Measurements from ENCODE around the gene CAPN15.

CAPN15 gene

DNA sequence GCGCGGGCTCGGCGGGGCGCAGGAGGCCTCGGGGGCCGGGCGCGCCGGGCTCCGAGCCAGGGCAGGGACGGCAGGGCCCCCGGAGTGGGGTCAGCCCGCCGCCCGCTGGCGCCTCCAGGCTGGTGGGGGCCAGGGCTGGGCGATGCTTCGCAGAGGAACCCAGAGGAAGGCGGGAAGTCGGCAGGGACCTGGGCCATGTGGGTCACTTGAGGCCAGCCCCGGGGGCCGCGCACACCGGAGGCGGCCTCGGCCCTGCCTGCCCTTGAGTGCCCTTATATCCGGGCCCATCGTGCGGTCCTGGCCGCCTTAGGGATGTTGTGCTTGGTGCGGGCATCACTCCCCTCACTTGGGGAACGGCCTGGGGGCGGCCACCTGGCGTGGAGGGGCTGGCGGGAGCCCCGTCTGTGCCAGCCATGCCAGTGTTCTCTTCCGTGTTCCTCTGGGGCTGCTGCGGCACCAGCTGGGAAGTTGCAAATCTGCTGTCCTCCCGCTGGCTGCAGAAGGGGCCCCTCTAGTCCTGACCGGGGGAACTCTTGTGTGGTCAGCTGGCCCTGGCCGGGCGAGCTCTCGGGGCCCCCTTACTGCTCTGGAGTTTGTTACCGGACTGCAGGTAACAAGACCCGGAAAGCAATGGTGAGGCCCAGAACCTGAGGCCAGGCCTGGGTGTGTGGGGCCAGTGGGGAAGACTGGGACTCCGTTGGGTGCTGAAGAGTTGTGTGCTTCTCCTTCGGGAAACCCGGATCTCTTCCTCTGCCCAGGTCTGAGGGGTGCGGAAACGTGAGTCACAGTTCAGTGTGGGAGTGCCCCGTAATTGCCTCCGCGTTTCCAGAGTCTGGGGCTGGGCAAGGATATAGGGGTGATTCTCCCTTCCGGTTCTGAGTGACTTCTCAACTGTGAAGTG lies 849 bp downstream of the CAPN15 start:
- DNase-seq (ENCODE audit: low read depth): peak; percentile 86
- peak overlapping the region; percentile 79 for H3K4me3 ChIP-seq (ENCODE audit: low read depth, low read length)
- TF ChIP-seq, protein P1, sequence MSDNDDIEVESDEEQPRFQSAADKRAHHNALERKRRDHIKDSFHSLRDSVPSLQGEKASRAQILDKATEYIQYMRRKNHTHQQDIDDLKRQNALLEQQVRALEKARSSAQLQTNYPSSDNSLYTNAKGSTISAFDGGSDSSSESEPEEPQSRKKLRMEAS (IDR thresholded peaks at IDR 0.05; ENCODE audit: low read depth, low read length): peak; percentile 39
- no peak for TF ChIP-seq POLR2A (IDR thresholded peaks at IDR 0.05; ENCODE audit: extremely low read depth, insufficient read length)

DNA sequence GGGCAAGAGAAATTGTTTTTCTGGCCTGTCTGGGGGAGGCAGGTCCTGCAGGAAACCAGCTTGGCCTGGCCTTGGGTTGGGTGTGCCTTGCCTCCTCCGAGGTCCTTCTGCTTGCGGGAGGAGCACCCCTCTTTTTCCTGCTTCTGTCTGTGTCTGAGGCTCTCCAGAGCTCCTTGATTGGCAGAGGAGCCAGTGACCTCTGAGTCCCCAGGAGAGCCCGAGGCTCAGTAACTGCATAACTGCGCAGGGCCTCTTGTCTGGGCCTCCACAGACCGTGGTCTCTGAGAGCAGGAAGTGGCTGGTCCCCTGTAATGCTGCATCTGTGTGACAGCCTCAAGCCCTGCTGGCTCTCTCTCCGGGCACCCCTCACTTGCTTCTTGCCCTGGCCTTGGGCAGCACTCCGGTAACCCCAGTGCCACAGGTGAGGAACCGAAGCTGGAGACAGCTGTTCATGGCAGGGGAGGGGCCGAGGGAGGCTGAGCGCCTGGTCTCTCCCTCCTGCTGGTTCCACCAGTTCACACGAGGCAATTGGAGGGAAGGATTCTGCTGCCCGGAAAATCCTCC lies 1.6 kb downstream of the CAPN15 start:
- no peak for DNase-seq (ENCODE audit: low read depth)
- peak overlapping the region; percentile 79 for H3K4me3 ChIP-seq (ENCODE audit: low read depth, low read length)
- TF ChIP-seq, protein P2, sequence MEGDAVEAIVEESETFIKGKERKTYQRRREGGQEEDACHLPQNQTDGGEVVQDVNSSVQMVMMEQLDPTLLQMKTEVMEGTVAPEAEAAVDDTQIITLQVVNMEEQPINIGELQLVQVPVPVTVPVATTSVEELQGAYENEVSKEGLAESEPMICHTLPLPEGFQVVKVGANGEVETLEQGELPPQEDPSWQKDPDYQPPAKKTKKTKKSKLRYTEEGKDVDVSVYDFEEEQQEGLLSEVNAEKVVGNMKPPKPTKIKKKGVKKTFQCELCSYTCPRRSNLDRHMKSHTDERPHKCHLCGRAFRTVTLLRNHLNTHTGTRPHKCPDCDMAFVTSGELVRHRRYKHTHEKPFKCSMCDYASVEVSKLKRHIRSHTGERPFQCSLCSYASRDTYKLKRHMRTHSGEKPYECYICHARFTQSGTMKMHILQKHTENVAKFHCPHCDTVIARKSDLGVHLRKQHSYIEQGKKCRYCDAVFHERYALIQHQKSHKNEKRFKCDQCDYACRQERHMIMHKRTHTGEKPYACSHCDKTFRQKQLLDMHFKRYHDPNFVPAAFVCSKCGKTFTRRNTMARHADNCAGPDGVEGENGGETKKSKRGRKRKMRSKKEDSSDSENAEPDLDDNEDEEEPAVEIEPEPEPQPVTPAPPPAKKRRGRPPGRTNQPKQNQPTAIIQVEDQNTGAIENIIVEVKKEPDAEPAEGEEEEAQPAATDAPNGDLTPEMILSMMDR (IDR thresholded peaks at IDR 0.05; ENCODE audit: low read depth, low read length): no peak

DNA sequence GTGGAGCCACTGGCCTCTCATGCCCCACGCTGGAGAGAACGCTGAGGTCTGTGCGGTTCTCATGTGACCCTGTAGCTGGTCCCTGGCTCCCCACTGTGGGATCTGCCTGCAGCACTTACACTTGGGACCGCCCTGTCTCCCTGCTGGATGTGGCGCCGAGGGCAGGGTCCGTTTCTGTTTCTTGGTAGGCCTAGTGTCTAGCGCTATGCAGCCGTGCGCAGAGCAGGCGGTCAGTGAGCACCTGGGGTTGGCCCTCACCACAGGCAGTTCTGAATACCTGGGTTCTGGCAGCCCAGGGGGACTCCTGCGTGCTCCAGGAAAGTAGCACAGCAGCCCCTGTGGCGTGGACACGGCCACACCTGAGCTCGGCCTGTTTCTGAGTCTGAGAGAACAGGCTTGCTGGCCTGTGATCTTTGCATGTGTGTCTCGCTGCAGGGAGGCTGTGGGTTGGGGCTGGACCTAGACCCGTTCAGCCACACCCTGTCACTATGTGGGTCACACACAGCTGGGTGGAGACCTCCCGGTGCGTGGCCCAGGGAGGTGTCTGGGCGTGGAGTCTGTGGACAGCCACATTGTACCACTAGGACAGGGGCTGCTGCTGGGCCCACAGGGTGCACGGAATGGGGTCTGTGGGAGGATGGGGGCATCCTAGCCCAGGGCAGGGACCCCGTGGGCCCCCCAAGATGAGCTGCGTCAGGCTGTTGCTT lies 2.8 kb downstream of the CAPN15 start:
- no peak overlapping the region for H3K4me3 ChIP-seq (ENCODE audit: low read depth, low read length)
- no peak for DNase-seq (ENCODE audit: low read depth)
- no peak for TF ChIP-seq MYC (IDR thresholded peaks at IDR 0.05; ENCODE audit: low read depth, low read length)
- TF ChIP-seq, protein P2 (IDR thresholded peaks at IDR 0.05; ENCODE audit: low read depth, low read length): no peak
- TF ChIP-seq POLR2A (IDR thresholded peaks at IDR 0.05; ENCODE audit: extremely low read depth, insufficient read length): no peak
- TF ChIP-seq, protein P1 (IDR thresholded peaks at IDR 0.05; ENCODE audit: low read depth, low read length): no peak

DNA sequence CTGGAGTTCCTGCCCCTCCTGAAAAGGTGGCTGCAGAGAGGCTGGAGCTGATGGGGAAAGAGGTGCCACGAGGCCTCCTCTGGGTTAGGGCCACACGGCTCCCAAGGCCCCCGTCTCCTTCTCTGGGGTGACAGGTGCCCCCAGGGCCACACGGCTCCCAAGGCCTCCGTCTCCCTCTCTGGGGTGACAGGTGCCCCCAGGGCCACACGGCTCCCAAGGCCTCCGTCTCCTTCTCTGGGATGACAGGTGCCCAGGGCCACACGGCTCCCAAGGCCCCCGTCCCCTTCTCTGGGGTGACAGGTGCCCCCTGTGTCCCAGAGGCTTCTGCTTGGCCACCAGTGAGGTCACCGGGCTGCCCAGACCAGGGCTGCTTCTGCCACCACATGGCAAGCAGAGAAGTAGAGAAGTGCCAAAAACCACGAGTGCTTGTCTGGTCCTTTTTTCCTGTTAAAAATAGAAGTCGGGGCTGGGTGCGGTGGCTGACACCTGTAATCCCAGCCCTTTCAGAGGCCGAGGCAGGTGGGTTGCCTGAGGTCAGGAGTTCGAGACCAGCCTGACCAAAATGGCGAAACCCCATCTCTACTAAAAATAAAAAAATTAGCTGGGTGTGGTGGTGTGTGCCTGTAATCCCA lies 4.1 kb downstream of the CAPN15 start:
- no peak for TF ChIP-seq POLR2A (IDR thresholded peaks at IDR 0.05; ENCODE audit: extremely low read depth, insufficient read length)
- TF ChIP-seq, protein P2 (IDR thresholded peaks at IDR 0.05; ENCODE audit: low read depth, low read length): no peak
- H3K4me3 ChIP-seq (ENCODE audit: low read depth, low read length): no peak overlapping the region
- no peak for DNase-seq (ENCODE audit: low read depth)

DNA sequence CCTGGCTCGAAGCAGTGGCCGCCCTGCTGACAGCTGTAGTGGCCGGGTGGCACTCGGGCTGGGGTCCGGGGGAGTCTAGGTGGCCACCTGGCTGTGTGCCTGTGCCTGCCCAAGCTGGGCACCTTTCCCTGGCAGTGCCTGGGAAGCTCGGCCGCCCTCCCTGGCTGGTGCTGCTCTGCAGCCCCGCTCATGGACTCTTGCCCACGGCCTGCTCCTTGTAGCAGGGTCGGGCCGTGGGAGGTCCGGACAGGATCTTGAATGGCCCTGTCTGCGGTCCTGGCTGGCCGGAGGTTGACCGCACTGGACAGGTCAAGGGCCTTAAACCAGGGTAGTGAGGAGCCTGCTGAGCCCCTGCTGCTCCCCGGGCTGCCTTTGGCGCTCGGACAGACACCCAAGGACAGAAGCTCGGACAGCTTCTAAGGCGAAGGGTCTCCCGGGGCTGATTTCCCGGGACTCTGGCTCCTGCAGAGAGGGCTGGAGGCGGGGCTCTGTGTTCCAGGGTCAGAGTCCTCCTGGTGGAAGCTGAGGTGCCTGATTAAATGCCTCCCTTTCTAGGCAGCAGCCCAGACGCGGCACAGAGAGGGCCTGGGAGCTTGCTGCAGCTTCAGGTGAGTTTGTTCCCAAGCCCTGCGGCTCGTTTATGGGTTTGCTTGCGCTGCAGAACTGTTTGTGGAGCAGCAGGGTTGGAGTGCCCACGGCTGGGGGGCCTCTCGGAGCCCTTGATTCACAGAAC lies 6.0 kb downstream of the CAPN15 start:
- H3K4me3 ChIP-seq (ENCODE audit: low read depth, low read length): no peak overlapping the region
- no peak for DNase-seq (ENCODE audit: low read depth)
- no peak for TF ChIP-seq POLR2A (IDR thresholded peaks at IDR 0.05; ENCODE audit: extremely low read depth, insufficient read length)
- TF ChIP-seq, protein P2 (IDR thresholded peaks at IDR 0.05; ENCODE audit: low read depth, low read length): no peak
- TF ChIP-seq, protein P1 (IDR thresholded peaks at IDR 0.05; ENCODE audit: low read depth, low read length): no peak

DNA sequence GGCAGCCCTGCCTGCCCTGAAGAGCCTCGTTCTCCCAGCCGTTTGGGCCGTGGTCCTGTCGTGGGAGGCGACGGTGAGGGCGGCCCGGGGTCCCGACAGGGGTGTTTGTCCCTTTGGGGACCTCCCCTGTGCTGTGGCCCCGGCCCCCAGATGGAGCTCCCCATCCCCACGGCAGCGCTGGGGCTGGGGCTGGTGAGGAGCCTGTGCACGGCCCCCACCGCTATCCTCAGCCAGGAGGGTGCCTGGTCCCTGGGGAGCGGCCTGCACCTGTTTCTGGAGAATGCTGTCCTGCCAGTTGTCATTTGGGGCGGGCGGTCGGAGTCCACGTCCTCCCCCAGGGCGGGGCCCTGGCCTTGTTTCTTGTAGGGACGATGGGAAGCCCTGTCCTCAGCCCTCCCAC lies 6.6 kb downstream of the CAPN15 start:
- no peak overlapping the region for H3K4me3 ChIP-seq (ENCODE audit: low read depth, low read length)
- no peak for DNase-seq (ENCODE audit: low read depth)
- TF ChIP-seq, protein P2 (IDR thresholded peaks at IDR 0.05; ENCODE audit: low read depth, low read length): no peak
- TF ChIP-seq, protein P1 (IDR thresholded peaks at IDR 0.05; ENCODE audit: low read depth, low read length): no peak
- TF ChIP-seq MYC (IDR thresholded peaks at IDR 0.05; ENCODE audit: low read depth, low read length): no peak
